Articular chondrocyte of knee joint (primary cell): Measurements from ENCODE around the gene FAT1. TPM values are rescaled to one million over a fixed set of nuclear protein-coding genes. Genes with fewer than 3 reads are reported as not detected.

ENCODE experiments used
- total RNA-seq: library from RNA; depleted of rRNA; stranded (reverse); fragments of >200 nt; gene quantifications from 2 replicates; pipeline ENCODE4 v1.2.3, GENCODE V29; 2012

Gene FAT1, protein sequence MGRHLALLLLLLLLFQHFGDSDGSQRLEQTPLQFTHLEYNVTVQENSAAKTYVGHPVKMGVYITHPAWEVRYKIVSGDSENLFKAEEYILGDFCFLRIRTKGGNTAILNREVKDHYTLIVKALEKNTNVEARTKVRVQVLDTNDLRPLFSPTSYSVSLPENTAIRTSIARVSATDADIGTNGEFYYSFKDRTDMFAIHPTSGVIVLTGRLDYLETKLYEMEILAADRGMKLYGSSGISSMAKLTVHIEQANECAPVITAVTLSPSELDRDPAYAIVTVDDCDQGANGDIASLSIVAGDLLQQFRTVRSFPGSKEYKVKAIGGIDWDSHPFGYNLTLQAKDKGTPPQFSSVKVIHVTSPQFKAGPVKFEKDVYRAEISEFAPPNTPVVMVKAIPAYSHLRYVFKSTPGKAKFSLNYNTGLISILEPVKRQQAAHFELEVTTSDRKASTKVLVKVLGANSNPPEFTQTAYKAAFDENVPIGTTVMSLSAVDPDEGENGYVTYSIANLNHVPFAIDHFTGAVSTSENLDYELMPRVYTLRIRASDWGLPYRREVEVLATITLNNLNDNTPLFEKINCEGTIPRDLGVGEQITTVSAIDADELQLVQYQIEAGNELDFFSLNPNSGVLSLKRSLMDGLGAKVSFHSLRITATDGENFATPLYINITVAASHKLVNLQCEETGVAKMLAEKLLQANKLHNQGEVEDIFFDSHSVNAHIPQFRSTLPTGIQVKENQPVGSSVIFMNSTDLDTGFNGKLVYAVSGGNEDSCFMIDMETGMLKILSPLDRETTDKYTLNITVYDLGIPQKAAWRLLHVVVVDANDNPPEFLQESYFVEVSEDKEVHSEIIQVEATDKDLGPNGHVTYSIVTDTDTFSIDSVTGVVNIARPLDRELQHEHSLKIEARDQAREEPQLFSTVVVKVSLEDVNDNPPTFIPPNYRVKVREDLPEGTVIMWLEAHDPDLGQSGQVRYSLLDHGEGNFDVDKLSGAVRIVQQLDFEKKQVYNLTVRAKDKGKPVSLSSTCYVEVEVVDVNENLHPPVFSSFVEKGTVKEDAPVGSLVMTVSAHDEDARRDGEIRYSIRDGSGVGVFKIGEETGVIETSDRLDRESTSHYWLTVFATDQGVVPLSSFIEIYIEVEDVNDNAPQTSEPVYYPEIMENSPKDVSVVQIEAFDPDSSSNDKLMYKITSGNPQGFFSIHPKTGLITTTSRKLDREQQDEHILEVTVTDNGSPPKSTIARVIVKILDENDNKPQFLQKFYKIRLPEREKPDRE (N-terminal part only)
- total RNA-seq, result 334 and 410 TPM in 2 replicates

DNA sequence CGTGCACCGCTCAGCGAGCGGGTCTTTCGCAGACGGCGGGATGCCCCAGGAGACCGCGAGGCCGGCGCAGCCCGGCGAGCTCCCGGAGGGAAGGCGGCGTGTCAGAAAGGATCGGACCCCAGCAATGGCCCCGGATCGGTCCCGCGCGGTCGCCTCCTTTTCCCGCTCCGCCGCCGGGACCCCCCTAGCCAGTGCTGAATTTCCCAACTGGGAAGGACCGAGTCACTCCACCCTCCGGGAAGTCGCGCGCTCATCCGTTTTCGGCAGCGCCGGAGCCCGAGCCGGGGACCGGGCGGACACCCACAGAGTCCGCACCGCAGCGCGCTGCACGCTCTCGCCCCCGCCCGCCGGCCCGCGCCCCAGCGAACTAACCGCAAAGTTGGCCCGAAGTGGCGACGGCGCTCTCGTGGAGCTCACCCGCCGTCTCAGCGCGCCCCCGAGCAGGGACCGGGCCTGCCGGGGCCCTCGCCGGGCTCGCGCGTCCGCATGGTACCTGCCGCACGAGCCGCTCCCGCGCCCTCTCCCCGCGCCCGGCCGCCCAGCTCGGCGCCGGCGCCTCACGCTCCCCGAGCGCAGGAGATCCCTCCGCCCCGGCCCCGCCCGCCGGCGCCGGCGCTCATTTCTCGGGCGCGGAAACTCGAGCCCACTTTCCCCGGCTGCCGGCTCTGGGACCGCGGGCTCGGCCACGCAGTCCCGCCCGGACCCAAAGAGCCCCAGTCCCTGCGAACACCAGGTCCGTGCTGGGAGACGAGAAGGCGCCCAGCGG, at the start of gene FAT1:
TSS of gene FAT1 (minus strand) at position 565 of the 766 bp plus-strand sequence. CDS start 14,029 bp downstream, outside the sequence.

DNA sequence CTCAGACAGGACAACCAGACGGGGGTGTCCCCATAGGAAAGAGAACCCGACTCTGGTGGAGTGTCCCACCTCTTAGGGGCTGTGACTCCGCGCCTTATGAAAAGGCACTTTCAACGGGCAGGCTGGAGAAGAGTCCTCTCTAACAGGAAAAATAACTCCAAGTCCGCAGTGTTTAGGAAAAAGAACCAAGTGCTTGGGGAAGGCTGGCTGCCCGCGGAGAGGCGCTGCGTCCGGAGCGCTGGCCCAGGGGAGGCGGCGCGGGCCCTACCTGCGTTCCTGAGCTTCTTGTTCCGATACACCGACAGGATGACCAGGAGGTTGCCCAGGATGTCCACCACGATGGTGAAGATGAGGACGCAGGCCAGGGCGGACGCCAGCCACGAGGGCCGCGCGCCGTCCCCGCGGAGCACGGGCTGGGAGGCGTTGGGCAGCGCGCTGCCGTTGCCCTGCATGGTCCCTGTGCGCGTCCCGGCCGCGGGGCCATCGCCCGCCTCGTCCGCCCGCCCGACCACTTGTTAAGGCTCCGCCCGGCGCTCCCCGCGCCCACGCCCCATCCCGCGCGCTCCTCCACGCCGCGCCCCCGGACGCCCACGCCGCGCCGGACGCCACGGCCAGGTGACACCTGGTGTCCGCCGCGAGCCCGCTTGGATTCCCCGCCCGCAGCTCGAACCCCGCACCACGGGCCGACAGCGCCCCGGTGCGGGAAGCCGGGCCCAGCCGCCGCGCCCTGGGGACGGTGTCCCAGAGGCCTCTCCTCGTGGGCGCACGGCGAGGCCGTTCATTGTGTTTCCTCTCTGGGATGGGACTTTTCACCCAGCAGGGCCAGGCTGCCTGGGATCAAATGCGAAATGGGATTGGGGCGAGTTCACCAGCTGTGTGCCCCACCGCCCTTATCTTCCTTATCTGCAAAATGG, 168.5 kb downstream of the FAT1 start, which contains the start of gene MTNR1A:
TSS of gene MTNR1A (minus strand) at position 654 of the 914 bp plus-strand sequence. CDS start at position 452, 202 bp downstream.

Other genes with a start within 250 kb of the FAT1 start
- 0.32 TPM in 1 of 2 replicates, not detected in the other for gene MTNR1A, start 168.3 kb downstream of the FAT1 start, total RNA-seq